ENCODE data around the gene ECSIT. TPM values are rescaled to one million over a fixed set of nuclear protein-coding genes. Genes with fewer than 3 reads are reported as not detected.

Gene ECSIT
- total and polyA plus RNA-seq, 8 donors: 15.6 to 119 (median 73.4) TPM

GRCh38 chr19:11556634-11557420, 27.9 kb upstream of the ECSIT start:
- Histone ChIP-seq H3K4me3 (no peak overlapping the region), H3K9me3 (no peaks in the 10 kb centered on the region), H3K4me1 (peaks cover 23 to 47% (median 45%) of the 10 kb centered on the region in 4 donors), H3K36me3 (peaks cover 25 to 48% (median 45%) of the 10 kb centered on the region in 4 donors), H3K27me3 (no peaks in the 10 kb centered on the region), H3K27ac (no peak overlapping the region)
- TF ChIP-seq POLR2A (IDR thresholded peaks at IDR 0.05): no peak
- TF ChIP-seq POLR2AphosphoS5 (IDR thresholded peaks at IDR 0.05): no peak
- TF ChIP-seq EP300 (IDR thresholded peaks at IDR 0.05): no peak
- intact Hi-C loops (cut with DNase I; ENCODE audit: low total_unique reads): no loop called here
- no peak for DNase-seq
- WGBS, 5 donors: 69 to 88% (median 82%) methylated on average over 4 of the region's 4 CpGs

- no peaks in the 10 kb centered on the region for H3K27me3 ChIP-seq
- H3K4me1 ChIP-seq: peaks cover 21 to 42% (median 37%) of the 10 kb centered on the region in 4 donors
- H3K9me3 ChIP-seq: no peaks in the 10 kb centered on the region
- WGBS, 5 donors: 86 to 87% (median 87%) methylated on average over 6 of the region's 6 CpGs
- DNase-seq: no peak
- TF ChIP-seq EP300 (IDR thresholded peaks at IDR 0.05): no peak
- no peak for TF ChIP-seq POLR2A (IDR thresholded peaks at IDR 0.05)
- TF ChIP-seq POLR2AphosphoS5 (IDR thresholded peaks at IDR 0.05): no peak
- TF ChIP-seq, protein P1, sequence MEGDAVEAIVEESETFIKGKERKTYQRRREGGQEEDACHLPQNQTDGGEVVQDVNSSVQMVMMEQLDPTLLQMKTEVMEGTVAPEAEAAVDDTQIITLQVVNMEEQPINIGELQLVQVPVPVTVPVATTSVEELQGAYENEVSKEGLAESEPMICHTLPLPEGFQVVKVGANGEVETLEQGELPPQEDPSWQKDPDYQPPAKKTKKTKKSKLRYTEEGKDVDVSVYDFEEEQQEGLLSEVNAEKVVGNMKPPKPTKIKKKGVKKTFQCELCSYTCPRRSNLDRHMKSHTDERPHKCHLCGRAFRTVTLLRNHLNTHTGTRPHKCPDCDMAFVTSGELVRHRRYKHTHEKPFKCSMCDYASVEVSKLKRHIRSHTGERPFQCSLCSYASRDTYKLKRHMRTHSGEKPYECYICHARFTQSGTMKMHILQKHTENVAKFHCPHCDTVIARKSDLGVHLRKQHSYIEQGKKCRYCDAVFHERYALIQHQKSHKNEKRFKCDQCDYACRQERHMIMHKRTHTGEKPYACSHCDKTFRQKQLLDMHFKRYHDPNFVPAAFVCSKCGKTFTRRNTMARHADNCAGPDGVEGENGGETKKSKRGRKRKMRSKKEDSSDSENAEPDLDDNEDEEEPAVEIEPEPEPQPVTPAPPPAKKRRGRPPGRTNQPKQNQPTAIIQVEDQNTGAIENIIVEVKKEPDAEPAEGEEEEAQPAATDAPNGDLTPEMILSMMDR (IDR thresholded peaks at IDR 0.05): no peak
- intact Hi-C loops (cut with DNase I; ENCODE audit: low total_unique reads): no loop called here
- peaks cover 25 to 54% (median 48%) of the 10 kb centered on the region in 4 donors for H3K36me3 ChIP-seq
- no peak overlapping the region for H3K27ac ChIP-seq
- no peak overlapping the region for H3K4me3 ChIP-seq
Measured at GRCh38 chr19:11555246-11555645, 26.3 kb upstream of the ECSIT start.

DNA sequence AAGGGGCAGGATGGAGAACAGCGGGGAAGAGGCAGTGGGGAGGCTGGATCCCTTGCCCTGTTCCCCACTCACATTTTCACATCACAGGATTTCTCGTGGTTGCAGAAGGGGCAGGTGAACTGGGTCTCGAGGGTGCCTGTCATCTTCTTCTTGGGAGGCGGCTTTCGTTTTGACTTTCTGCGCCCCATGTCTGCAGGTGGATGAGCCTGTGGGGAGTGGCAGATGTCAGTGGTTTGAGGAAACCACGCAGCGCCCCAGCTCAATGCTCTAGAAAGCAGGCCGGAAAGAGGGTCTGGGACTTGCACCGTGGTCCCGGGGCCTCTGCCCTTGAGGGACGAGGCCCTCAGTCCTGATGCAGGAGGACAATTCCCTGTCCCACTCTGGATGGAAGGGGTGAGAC, 25.2 kb upstream of the ECSIT start:
- H3K4me1 ChIP-seq: peaks cover 13 to 38% (median 29%) of the 10 kb centered on the region in 4 donors
- WGBS, 5 donors: 76 to 87% (median 85%) methylated on average over 12 of the region's 12 CpGs
- no peaks in the 10 kb centered on the region for H3K9me3 ChIP-seq
- H3K27me3 ChIP-seq: no peaks in the 10 kb centered on the region
- DNase-seq: no peak
- peaks cover 25 to 62% (median 55%) of the 10 kb centered on the region in 4 donors for H3K36me3 ChIP-seq
- intact Hi-C loops (cut with DNase I; ENCODE audit: low total_unique reads): no loop called here
- TF ChIP-seq POLR2AphosphoS5 (IDR thresholded peaks at IDR 0.05): no peak
- TF ChIP-seq POLR2A (IDR thresholded peaks at IDR 0.05): no peak
- no peak for TF ChIP-seq EP300 (IDR thresholded peaks at IDR 0.05)
- H3K27ac ChIP-seq: no peak overlapping the region
- H3K4me3 ChIP-seq: no peak overlapping the region

- intact Hi-C loops (cut with DNase I; ENCODE audit: low total_unique reads): no loop called here
- H3K36me3 ChIP-seq: peaks cover 26 to 70% (median 62%) of the 10 kb centered on the region in 4 donors
- H3K27ac ChIP-seq: peak overlapping the region in 4 of 5 donors; percentile 50 to 85 (median 76)
- H3K9me3 ChIP-seq: no peaks in the 10 kb centered on the region
- 72 to 83% (median 78%) methylated on average over 17 to 20 of the region's 20 CpGs for WGBS, 5 donors
- H3K4me3 ChIP-seq: no peak overlapping the region
- no peak for DNase-seq
- H3K27me3 ChIP-seq: no peaks in the 10 kb centered on the region
- H3K4me1 ChIP-seq: peaks cover 7 to 30% (median 19%) of the 10 kb centered on the region in 4 donors
- TF ChIP-seq, protein P1 (IDR thresholded peaks at IDR 0.05): no peak
- TF ChIP-seq EP300 (IDR thresholded peaks at IDR 0.05) (no peak), POLR2AphosphoS5 (IDR thresholded peaks at IDR 0.05) (no peak), POLR2A (IDR thresholded peaks at IDR 0.05) (no peak)
Measured at GRCh38 chr19:11552666-11553372, 23.9 kb upstream of the ECSIT start.

- DNase-seq: peak in 1 of 2 donors; percentile 48
- H3K4me3 ChIP-seq: no peak overlapping the region
- H3K27me3 ChIP-seq: no peaks in the 10 kb centered on the region
- peaks cover 29 to 79% (median 66%) of the 10 kb centered on the region in 4 donors for H3K36me3 ChIP-seq
- intact Hi-C loops (cut with DNase I; ENCODE audit: low total_unique reads): no loop called here
- peak overlapping the region in 4 of 5 donors; percentile 50 to 85 (median 76) for H3K27ac ChIP-seq
- WGBS, 5 donors: 76 to 90% (median 85%) methylated on average over 18 to 26 of the region's 26 CpGs
- H3K4me1 ChIP-seq: peaks cover 0 to 19% (median 9%) of the 10 kb centered on the region in 4 donors
- H3K9me3 ChIP-seq: no peaks in the 10 kb centered on the region
- TF ChIP-seq, protein P1 (IDR thresholded peaks at IDR 0.05): no peak
- TF ChIP-seq EP300 (IDR thresholded peaks at IDR 0.05) (no peak), POLR2AphosphoS5 (IDR thresholded peaks at IDR 0.05) (peak in 1 of 3 donors; percentile 11), POLR2A (IDR thresholded peaks at IDR 0.05) (no peak)
Measured at GRCh38 chr19:11551603-11552235, 22.8 kb upstream of the ECSIT start.
